HepG2 (cell line): ENCODE measurements around the gene DHX16. TPM values are rescaled to one million over a fixed set of nuclear protein-coding genes. Genes with fewer than 3 reads are reported as not detected.
A peak's percentile ranks its signal among the peaks of the same experiment; 100 is the strongest.

Experiments used
- CBX2 ChIP-seq, 2 experiments: fragments of 200-600 bp in 1 of 2; sonication (generic); formaldehyde crosslinking in 1 of 2; IDR thresholded peaks; 2 replicates each; pipeline versions ENCODE4 v1.7.0 to v1.8.1; 2018 to 2022; ENCODE audit warnings: low read depth in 2 of 2, low read length in 1 of 2, mild to moderate bottlenecking in 1 of 2, missing genetic modification reagents in 1 of 2
- ELF3 ChIP-seq: IDR thresholded peaks from 2 replicates; pipeline ENCODE4 v1.6.1; 2016; ENCODE audit warnings: missing genetic modification reagents, missing compliant biosample characterization
- ESRRA ChIP-seq: sonication (generic); formaldehyde crosslinking; IDR thresholded peaks from 2 replicates; pipeline ENCODE4 v1.5.1; 2020; ENCODE audit warnings: mild to moderate bottlenecking, low read depth, missing genetic modification reagents
- ETV6 ChIP-seq: sonication (generic); formaldehyde crosslinking; conservative IDR thresholded peaks from 2 replicates; pipeline ENCODE4 v1.4.0; 2020; ENCODE audit warnings: missing genetic modification reagents
- GABPB1 ChIP-seq: IDR thresholded peaks from 2 replicates; pipeline ENCODE4 v1.6.1; 2016; ENCODE audit warnings: mild to moderate bottlenecking, missing genetic modification reagents, moderate library complexity, missing compliant biosample characterization
- GATA4 ChIP-seq: sonication (generic); IDR thresholded peaks from 2 replicates; pipeline ENCODE4 v1.6.1; 2016; ENCODE audit warnings: antibody characterized with exemption, low read depth, borderline replicate concordance
- HDAC1 ChIP-seq: sonication (generic); formaldehyde crosslinking; IDR thresholded peaks from 2 replicates; pipeline ENCODE4 v1.5.1; 2020; ENCODE audit warnings: mild to moderate bottlenecking, missing genetic modification reagents
- JARID2 ChIP-seq: sonication (generic); formaldehyde crosslinking; IDR thresholded peaks from 2 replicates; pipeline ENCODE4 v1.8.1; 2023; ENCODE audit warnings: missing genetic modification reagents, inconsistent platforms; ENCODE audit not compliant: insufficient replicate concordance
- KAT8 ChIP-seq: IDR thresholded peaks from 2 replicates; pipeline ENCODE4 v1.6.1; 2016; ENCODE audit warnings: missing genetic modification reagents, missing compliant biosample characterization
- KLF15 ChIP-seq: sonication (generic); formaldehyde crosslinking; IDR thresholded peaks from 2 replicates; pipeline ENCODE4 v1.8.1; 2023; ENCODE audit warnings: borderline replicate concordance, mild to moderate bottlenecking, inconsistent platforms, missing genetic modification reagents, mixed read lengths
- MAFF ChIP-seq: IDR thresholded peaks from 2 replicates; pipeline ENCODE4 v1.6.1; 2011; ENCODE audit warnings: low read depth, low read length, improper control_type of control experiment
- RBFOX2 ChIP-seq: fragments of 200-400 bp; formaldehyde crosslinking; IDR thresholded peaks from 2 replicates; pipeline ENCODE4 v1.6.1; 2017; ENCODE audit warnings: low read depth, mild to moderate bottlenecking, low read length
- SNAPC2 ChIP-seq: sonication (generic); formaldehyde crosslinking; IDR thresholded peaks from 2 replicates; pipeline ENCODE4 v1.8.1; 2022; ENCODE audit warnings: mild to moderate bottlenecking, missing genetic modification reagents
- SOX13 ChIP-seq, 3 experiments: fragments of 450-650 bp in 1 of 3; sonication (generic) in 1 of 3; formaldehyde crosslinking in 1 of 3; IDR thresholded peaks in 2 of 3; conservative IDR thresholded peaks in 1 of 3; 2 replicates each; pipeline versions ENCODE4 v1.5.0 to v1.6.1; 2016 to 2020; ENCODE audit warnings: antibody characterized with exemption in 1 of 3, mild to moderate bottlenecking in 1 of 3, missing compliant biosample characterization in 1 of 3, missing genetic modification reagents in 1 of 3, moderate library complexity in 1 of 3
- THYN1 ChIP-seq: sonication (generic); formaldehyde crosslinking; IDR thresholded peaks from 2 replicates; pipeline ENCODE4 v1.8.1; 2023; ENCODE audit warnings: low read depth, mild to moderate bottlenecking, moderate library complexity, missing genetic modification reagents, borderline replicate concordance
- TSC22D2 ChIP-seq: sonication (generic); formaldehyde crosslinking; IDR thresholded peaks from 2 replicates; pipeline ENCODE4 v1.5.1; 2020; ENCODE audit warnings: missing genetic modification reagents, mild to moderate bottlenecking, borderline replicate concordance
- ZNF292 ChIP-seq: sonication (generic); formaldehyde crosslinking; IDR thresholded peaks from 2 replicates; pipeline ENCODE4 v1.8.1; 2022; ENCODE audit warnings: mild to moderate bottlenecking, low read depth, missing genetic modification reagents, borderline replicate concordance
- ZNF879 ChIP-seq: sonication (generic); formaldehyde crosslinking; IDR thresholded peaks from 2 replicates; pipeline ENCODE4 v1.8.1; 2023; ENCODE audit warnings: missing genetic modification reagents
- polyA plus RNA-seq, 8 experiments: library from polyadenylated mRNA; depleted of rRNA in 3 of 8; stranded (reverse) in 7 of 8; unstranded in 1 of 8; fragments of >200 nt; fragmentation: Illumina TruSeq in 4 of 8; extraction: Trizol in 4 of 8; gene quantifications; 2 replicates each; pipeline versions ENCODE4 v1.2.1 to v1.2.3, GENCODE V29; 2011 to 2016; ENCODE audit warnings: low read depth in 4 of 8, missing spikeins in 1 of 8, mixed read lengths in 1 of 8; ENCODE audit not compliant: insufficient read depth in 1 of 8
- total RNA-seq, 5 experiments: library from RNA; depleted of rRNA; stranded (reverse); fragments of >200 nt; fragmentation: Illumina TruSeq; extraction: Trizol; gene quantifications; 2 replicates each; pipeline ENCODE4 v1.2.3, GENCODE V29; 2016; ENCODE audit warnings: low read depth in 1 of 5
- TF ChIP-seq, protein P1 (sequence below), 2 experiments: sonication (generic) in 1 of 2; formaldehyde crosslinking in 1 of 2; IDR thresholded peaks; 2 replicates each; pipeline versions ENCODE4 v1.5.1 to v1.6.1; 2011 to 2020; ENCODE audit warnings: borderline replicate concordance in 1 of 2, low read depth in 1 of 2, low read length in 1 of 2, mild to moderate bottlenecking in 1 of 2, missing genetic modification reagents in 1 of 2, moderate library complexity in 1 of 2
- TF ChIP-seq, protein P2 (sequence below): sonication (generic); formaldehyde crosslinking; IDR thresholded peaks from 2 replicates; pipeline ENCODE4 v1.4.0; 2020; ENCODE audit warnings: missing genetic modification reagents
- TF ChIP-seq, protein P3 (sequence below): sonication (generic); formaldehyde crosslinking; IDR thresholded peaks from 2 replicates; pipeline ENCODE4 v1.5.1; 2020; ENCODE audit warnings: mild to moderate bottlenecking, missing genetic modification reagents, moderate library complexity

DHX16 gene
- total and polyA plus RNA-seq, 2 of the 13 experiments (the other 11 are each of a cell fraction or from before 2014, with no cell fraction given): 57.0 to 58.5 TPM

GRCh38 chr6:30626484-30627366, 46.1 kb downstream of the DHX16 start, which contains the start of gene ATAT1 (continued):
- TF ChIP-seq THYN1 (CRISPR knock-in tag) (no peak), GATA4 (peak; percentile 20; the same call in 1 of the 2 replicates), MAFF (no peak), GABPB1 (CRISPR knock-in tag) (peak; percentile 99), ESRRA (CRISPR knock-in tag) (peak; percentile 48; the same call in 1 of the 2 replicates), ETV6 (CRISPR knock-in tag) (no peak), KLF15 (CRISPR knock-in tag) (0 out of 2 replicates have a peak, but pooled peaks have one; percentile 65), CBX2 (IDR thresholded peaks at IDR 0.05; ENCODE audit: low read depth, low read length) (no peak), CBX2 (CRISPR knock-in tag; IDR thresholded peaks at IDR 0.05; ENCODE audit: low read depth) (no peak), SNAPC2 (CRISPR knock-in tag) (no peak; the same call in 1 of the 2 replicates), JARID2 (CRISPR knock-in tag) (peak; percentile 19), SOX13 (IDR thresholded peaks at IDR 0.05) (peak; percentile 62), SOX13 (CRISPR knock-in tag; conservative IDR thresholded peaks at IDR 0.05 in 1 of 2, IDR thresholded peaks at IDR 0.05 in 1 of 2) (peak in 1 of 2 experiments; percentile 71; a peak in 2 of 4 replicates), KAT8 (CRISPR knock-in tag) (peak; percentile 93), TSC22D2 (CRISPR knock-in tag) (0 out of 2 replicates have a peak, but pooled peaks have one; percentile 51), RBFOX2 (peak; percentile 95), ELF3 (CRISPR knock-in tag) (peak; percentile 82), ZNF879 (CRISPR knock-in tag) (no peak), ZNF292 (CRISPR knock-in tag) (no peak), HDAC1 (CRISPR knock-in tag) (peak; percentile 91)
- TF ChIP-seq, protein P1, sequence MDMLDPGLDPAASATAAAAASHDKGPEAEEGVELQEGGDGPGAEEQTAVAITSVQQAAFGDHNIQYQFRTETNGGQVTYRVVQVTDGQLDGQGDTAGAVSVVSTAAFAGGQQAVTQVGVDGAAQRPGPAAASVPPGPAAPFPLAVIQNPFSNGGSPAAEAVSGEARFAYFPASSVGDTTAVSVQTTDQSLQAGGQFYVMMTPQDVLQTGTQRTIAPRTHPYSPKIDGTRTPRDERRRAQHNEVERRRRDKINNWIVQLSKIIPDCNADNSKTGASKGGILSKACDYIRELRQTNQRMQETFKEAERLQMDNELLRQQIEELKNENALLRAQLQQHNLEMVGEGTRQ (IDR thresholded peaks at IDR 0.05; ENCODE audit: low read depth, low read length): no peak
- TF ChIP-seq, protein P1 (CRISPR knock-in tag; IDR thresholded peaks at IDR 0.05; ENCODE audit: borderline replicate concordance): peak; percentile 60
- TF ChIP-seq, protein P2, sequence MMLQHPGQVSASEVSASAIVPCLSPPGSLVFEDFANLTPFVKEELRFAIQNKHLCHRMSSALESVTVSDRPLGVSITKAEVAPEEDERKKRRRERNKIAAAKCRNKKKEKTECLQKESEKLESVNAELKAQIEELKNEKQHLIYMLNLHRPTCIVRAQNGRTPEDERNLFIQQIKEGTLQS (CRISPR knock-in tag): no peak; the same call in 1 of the 2 replicates
- TF ChIP-seq, protein P3, sequence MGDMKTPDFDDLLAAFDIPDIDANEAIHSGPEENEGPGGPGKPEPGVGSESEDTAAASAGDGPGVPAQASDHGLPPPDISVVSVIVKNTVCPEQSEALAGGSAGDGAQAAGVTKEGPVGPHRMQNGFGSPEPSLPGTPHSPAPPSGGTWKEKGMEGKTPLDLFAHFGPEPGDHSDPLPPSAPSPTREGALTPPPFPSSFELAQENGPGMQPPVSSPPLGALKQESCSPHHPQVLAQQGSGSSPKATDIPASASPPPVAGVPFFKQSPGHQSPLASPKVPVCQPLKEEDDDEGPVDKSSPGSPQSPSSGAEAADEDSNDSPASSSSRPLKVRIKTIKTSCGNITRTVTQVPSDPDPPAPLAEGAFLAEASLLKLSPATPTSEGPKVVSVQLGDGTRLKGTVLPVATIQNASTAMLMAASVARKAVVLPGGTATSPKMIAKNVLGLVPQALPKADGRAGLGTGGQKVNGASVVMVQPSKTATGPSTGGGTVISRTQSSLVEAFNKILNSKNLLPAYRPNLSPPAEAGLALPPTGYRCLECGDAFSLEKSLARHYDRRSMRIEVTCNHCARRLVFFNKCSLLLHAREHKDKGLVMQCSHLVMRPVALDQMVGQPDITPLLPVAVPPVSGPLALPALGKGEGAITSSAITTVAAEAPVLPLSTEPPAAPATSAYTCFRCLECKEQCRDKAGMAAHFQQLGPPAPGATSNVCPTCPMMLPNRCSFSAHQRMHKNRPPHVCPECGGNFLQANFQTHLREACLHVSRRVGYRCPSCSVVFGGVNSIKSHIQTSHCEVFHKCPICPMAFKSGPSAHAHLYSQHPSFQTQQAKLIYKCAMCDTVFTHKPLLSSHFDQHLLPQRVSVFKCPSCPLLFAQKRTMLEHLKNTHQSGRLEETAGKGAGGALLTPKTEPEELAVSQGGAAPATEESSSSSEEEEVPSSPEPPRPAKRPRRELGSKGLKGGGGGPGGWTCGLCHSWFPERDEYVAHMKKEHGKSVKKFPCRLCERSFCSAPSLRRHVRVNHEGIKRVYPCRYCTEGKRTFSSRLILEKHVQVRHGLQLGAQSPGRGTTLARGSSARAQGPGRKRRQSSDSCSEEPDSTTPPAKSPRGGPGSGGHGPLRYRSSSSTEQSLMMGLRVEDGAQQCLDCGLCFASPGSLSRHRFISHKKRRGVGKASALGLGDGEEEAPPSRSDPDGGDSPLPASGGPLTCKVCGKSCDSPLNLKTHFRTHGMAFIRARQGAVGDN (CRISPR knock-in tag): peak; percentile 99
